CD14-positive monocyte (primary cell): ENCODE measurements around the gene DENR. TPM values are rescaled to one million over a fixed set of nuclear protein-coding genes. Genes with fewer than 3 reads are reported as not detected.
A peak's percentile ranks its signal among the peaks of the same experiment; 100 is the strongest.

Experiments
- DNase-seq, 3 donors: peaks; one replicate each; pipeline ENCODE4 v3.0.0-alpha.2; 2011 to 2022
- H2AFZ ChIP-seq: 2 replicates; pipeline ENCODE4 v1.6.0; 2012; ENCODE audit warnings: mild to moderate bottlenecking, low read depth, low read length, inconsistent platforms; ENCODE audit not compliant: insufficient read depth, poor library complexity, severe bottlenecking
- H3K27ac ChIP-seq, 2 donors: 1 replicate in 1 of 2; 2 replicates in 1 of 2; pipeline ENCODE4 v1.5.1; 2012 to 2013; ENCODE audit warnings: low read length in 2 of 2, control low read depth in 1 of 2, inconsistent platforms in 1 of 2, low read depth in 1 of 2, mild to moderate bottlenecking in 1 of 2
- H3K27me3 ChIP-seq, 2 donors: one replicate each; pipeline versions ENCODE4 v1.6.0 to v1.6.1; 2011 to 2013; ENCODE audit warnings: low read length in 2 of 2; ENCODE audit not compliant: control insufficient read depth in 2 of 2, insufficient read depth in 2 of 2
- H3K36me3 ChIP-seq, 2 donors: replicated peaks in 1 of 2; 1 replicate in 1 of 2; 2 replicates in 1 of 2; pipeline versions ENCODE4 v1.5.1 to v1.6.1; 2012 to 2013; ENCODE audit warnings: low read length in 2 of 2, control low read depth in 1 of 2, inconsistent platforms in 1 of 2, mild to moderate bottlenecking in 1 of 2; ENCODE audit not compliant: insufficient read depth in 2 of 2, control insufficient read depth in 1 of 2
- H3K4me1 ChIP-seq, 2 donors: 1 replicate in 1 of 2; 2 replicates in 1 of 2; pipeline versions ENCODE4 v1.5.1 to v1.6.1; 2012 to 2013; ENCODE audit warnings: low read length in 2 of 2, control low read depth in 1 of 2, inconsistent platforms in 1 of 2, mild to moderate bottlenecking in 1 of 2, moderate library complexity in 1 of 2; ENCODE audit not compliant: insufficient read depth in 2 of 2, control insufficient read depth in 1 of 2
- H3K4me2 ChIP-seq: replicated peaks from 2 replicates; pipeline ENCODE3; 2012; ENCODE audit warnings: low read length, moderate library complexity, mild to moderate bottlenecking; ENCODE audit not compliant: poor library complexity, severe bottlenecking; ENCODE audit errors: extremely low read depth
- H3K4me3 ChIP-seq, 3 experiments: fragments of 200-600 bp in 1 of 3; sonication (generic) in 1 of 3; replicated peaks in 1 of 3; 1 replicate in 2 of 3; 2 replicates in 1 of 3; pipeline ENCODE4 v1.5.1; 2011 to 2013; ENCODE audit warnings: low read length in 3 of 3, mild to moderate bottlenecking in 3 of 3, control low read depth in 2 of 3, low read depth in 2 of 3, inconsistent platforms in 1 of 3, moderate library complexity in 1 of 3
- H3K79me2 ChIP-seq: 2 replicates; pipeline ENCODE4 v1.6.0; 2012; ENCODE audit warnings: mild to moderate bottlenecking, control low read depth, inconsistent platforms, low read length, moderate library complexity; ENCODE audit not compliant: insufficient read depth
- H3K9ac ChIP-seq: 2 replicates; pipeline ENCODE4 v1.6.0; 2017; ENCODE audit warnings: low read length, mild to moderate bottlenecking; ENCODE audit not compliant: insufficient read depth, poor library complexity, severe bottlenecking
- H3K9me3 ChIP-seq, 2 donors: replicated peaks in 1 of 2; 1 replicate in 1 of 2; 2 replicates in 1 of 2; pipeline versions ENCODE4 v1.5.1 to v1.6.1; 2012 to 2013; ENCODE audit warnings: low read length in 2 of 2, control low read depth in 1 of 2; ENCODE audit not compliant: control insufficient read depth in 1 of 2, insufficient read depth in 1 of 2
- H4K20me1 ChIP-seq: 2 replicates; pipeline ENCODE4 v1.6.0; 2012; ENCODE audit warnings: mild to moderate bottlenecking, low read length, control low read depth, moderate library complexity; ENCODE audit not compliant: insufficient read depth
- H3K27ac Mint-ChIP-seq, 7 donors: one replicate each; pipeline ENCODE4 v1.8.0; 2020; ENCODE audit warnings: mild to moderate bottlenecking in 7 of 7, mixed read lengths in 7 of 7, moderate library complexity in 6 of 7, inconsistent platforms in 2 of 7
- H3K27me3 Mint-ChIP-seq, 3 donors: one replicate each; pipeline ENCODE4 v1.8.0; 2021 to 2022; ENCODE audit warnings: low read depth in 3 of 3, mild to moderate bottlenecking in 3 of 3, mixed read lengths in 3 of 3, moderate library complexity in 3 of 3, inconsistent platforms in 1 of 3
- H3K36me3 Mint-ChIP-seq, 2 donors: one replicate each; pipeline ENCODE4 v1.8.0; 2020; ENCODE audit warnings: mixed read lengths in 2 of 2, inconsistent platforms in 1 of 2, mild to moderate bottlenecking in 1 of 2
- H3K4me1 Mint-ChIP-seq: one replicate; pipeline ENCODE4 v1.8.0; 2020; ENCODE audit warnings: mild to moderate bottlenecking, mixed read lengths
- H3K4me3 Mint-ChIP-seq, 2 donors: one replicate each; pipeline ENCODE4 v1.8.0; 2020; ENCODE audit warnings: mild to moderate bottlenecking in 2 of 2, mixed read lengths in 2 of 2, moderate library complexity in 1 of 2
- H3K9me3 Mint-ChIP-seq, 7 donors: one replicate each; pipeline ENCODE4 v1.8.0; 2020 to 2022; ENCODE audit warnings: mixed read lengths in 7 of 7, mild to moderate bottlenecking in 6 of 7, moderate library complexity in 6 of 7, inconsistent platforms in 2 of 7
- CTCF ChIP-seq: fragments of 200-600 bp; IDR thresholded peaks from one replicate; pipeline ENCODE4 v1.8.0; 2022; ENCODE audit warnings: antibody characterized with exemption, mild to moderate bottlenecking
- WGBS: methylation state at CpG from one replicate; pipeline ENCODE4 v1.1.5; 2013; ENCODE audit warnings: missing lambda C conversion rate; ENCODE audit not compliant: insufficient coverage; 5-methylcytosine and 5-hydroxymethylcytosine counted together
- intact Hi-C, 2 donors: fragments of 100-400 bp; cut with micrococcal nuclease; formaldehyde crosslinking; loops; one replicate each; pipeline versions ENCODE4 v1.15.0 to v1.15.1; 2023
- polyA plus RNA-seq, 3 donors: library from polyadenylated mRNA; depleted of rRNA in 1 of 3; unstranded in 2 of 3; stranded (reverse) in 1 of 3; fragments of 300-500 nt in 2 of 3; fragments of >200 nt in 1 of 3; fragmentation: Illumina TruSeq in 2 of 3; gene quantifications; 1 replicate in 2 of 3; 2 replicates in 1 of 3; pipeline ENCODE4 v1.2.3, GENCODE V29; 2012 to 2021

Gene DENR
- polyA plus RNA-seq, 3 donors = 11.2 to 34.1 (median 32.5) TPM

DNA sequence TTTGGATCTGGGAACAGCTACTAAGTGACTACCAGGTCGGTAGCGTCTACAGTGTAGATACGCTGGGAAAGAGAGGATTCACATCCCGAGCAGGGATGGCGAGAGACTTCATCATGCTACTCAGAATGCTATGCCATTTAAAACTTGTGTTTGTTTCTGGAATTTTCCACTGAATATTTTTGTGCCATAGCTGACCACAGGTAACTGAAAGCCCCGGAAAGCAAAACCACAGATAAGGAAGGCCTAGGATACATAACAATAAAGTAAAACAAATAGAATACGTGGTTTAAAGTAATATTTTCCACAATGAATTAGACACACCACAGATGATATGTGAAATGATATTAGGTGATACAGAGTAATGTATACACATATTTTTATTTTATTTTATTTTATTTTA is 14.1 kb upstream of the DENR start:
- H3K9me3 Mint-ChIP-seq = peaks cover 0 to 13% (median 2%) of the 10 kb centered on the region in 7 donors
- intact Hi-C loops = loop anchor here in 1 of 2 donors (10.0 kb wide), 1 partner anchor 54 kb away; no protein-coding TSS in a partner anchor

DNA sequence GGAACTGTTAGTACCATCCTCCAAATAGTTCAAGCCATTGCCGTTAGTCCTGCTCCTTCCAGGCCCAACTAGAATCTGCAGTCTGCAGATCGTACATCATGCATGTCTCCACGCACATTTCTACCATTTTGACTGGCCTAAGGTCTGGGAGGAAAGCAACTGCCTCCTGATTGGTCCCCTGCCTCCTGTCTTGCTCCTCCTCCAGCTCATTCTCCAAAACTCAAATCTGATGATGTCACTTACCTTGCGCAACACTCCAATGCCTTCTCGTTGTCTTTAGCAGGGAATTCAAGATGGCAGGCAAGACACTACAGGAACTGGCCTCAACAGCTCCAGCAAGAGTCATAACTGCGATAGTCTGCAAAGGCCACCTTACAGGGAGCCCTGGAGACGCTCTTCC is 12.3 kb upstream of the DENR start:
- H4K20me1 ChIP-seq = no peaks in the 10 kb centered on the region
- H3K4me3 ChIP-seq = no peak overlapping the region
- DNase-seq = peak in 1 of 3 donors; percentile 50
- H3K27ac ChIP-seq = no peak overlapping the region
- no peaks in the 10 kb centered on the region for H3K36me3 ChIP-seq
- H3K79me2 ChIP-seq = no peaks in the 10 kb centered on the region
- no peak for TF ChIP-seq CTCF
- H3K4me1 Mint-ChIP-seq = peaks cover 16% of the 10 kb centered on the region
- H3K36me3 Mint-ChIP-seq = no peaks in the 10 kb centered on the region
- H2AFZ ChIP-seq = no peak overlapping the region
- no peak overlapping the region for H3K4me2 ChIP-seq
- intact Hi-C loops = no loop called here
- peaks cover 2 to 3% (median 3%) of the 10 kb centered on the region in 3 donors for H3K27me3 Mint-ChIP-seq
- peaks cover 23 to 25% of the 10 kb centered on the region in 2 donors for H3K4me1 ChIP-seq
- H3K27me3 ChIP-seq = no peaks in the 10 kb centered on the region
- H3K9me3 ChIP-seq = no peaks in the 10 kb centered on the region
- peaks cover 0 to 12% (median 2%) of the 10 kb centered on the region in 7 donors for H3K9me3 Mint-ChIP-seq
- H3K4me3 Mint-ChIP-seq = no peak overlapping the region
- 82% methylated on average over 6 of the region's 7 CpGs for WGBS
- no peak overlapping the region for H3K27ac Mint-ChIP-seq
- H3K9ac ChIP-seq = no peak overlapping the region

More for the DNA sequence above, 14.1 kb upstream of the DENR start:
- H2AFZ ChIP-seq = no peak overlapping the region
- H3K9ac ChIP-seq = no peak overlapping the region
- no peaks in the 10 kb centered on the region for H3K79me2 ChIP-seq
- no peak overlapping the region for H3K27ac Mint-ChIP-seq
- no peak overlapping the region for H3K4me3 ChIP-seq
- no peaks in the 10 kb centered on the region for H3K36me3 ChIP-seq
- H3K36me3 Mint-ChIP-seq = no peaks in the 10 kb centered on the region
- no peak for DNase-seq
- H3K4me3 Mint-ChIP-seq = no peak overlapping the region
- H3K4me1 ChIP-seq = peaks cover 11 to 15% of the 10 kb centered on the region in 2 donors
- H3K27me3 ChIP-seq = no peaks in the 10 kb centered on the region
- H3K27me3 Mint-ChIP-seq = peaks cover 3 to 6% (median 3%) of the 10 kb centered on the region in 3 donors
- TF ChIP-seq CTCF = no peak
- H3K4me1 Mint-ChIP-seq = peaks cover 11% of the 10 kb centered on the region
- WGBS = no CpG with 5 or more reads among the region's 7 CpGs
- H3K4me2 ChIP-seq = no peak overlapping the region
- H4K20me1 ChIP-seq = no peaks in the 10 kb centered on the region
- no peak overlapping the region for H3K27ac ChIP-seq
- no peaks in the 10 kb centered on the region for H3K9me3 ChIP-seq
